Measurements from ENCODE around the gene TMEM121B. TPM values are rescaled to one million over a fixed set of nuclear protein-coding genes. Genes with fewer than 3 reads are reported as not detected.

The TMEM121B gene
- total and polyA plus RNA-seq, 2 experiments from 2014 or later = 2.0 to 7.2 TPM

GRCh38 chr22:17152971-17153370, 31.8 kb upstream of the TMEM121B start:
- no peak overlapping the region for H3K4me3 Mint-ChIP-seq
- no peak for TF ChIP-seq NANOG (IDR thresholded peaks at IDR 0.05; ENCODE audit: borderline replicate concordance)
- TF ChIP-seq ZNF114 (CRISPR knock-in tag; IDR thresholded peaks at IDR 0.05) = no peak
- no peak for TF ChIP-seq EZH2 (IDR thresholded peaks at IDR 0.05; ENCODE audit: low read depth, unreplicated experiment)
- no peak for TF ChIP-seq CTCF (conservative IDR thresholded peaks at IDR 0.05; ENCODE audit: low read depth in 2 of 2)
- TF ChIP-seq POLR2AphosphoS5 (IDR thresholded peaks at IDR 0.05; ENCODE audit: low read depth) = no peak
- no peak for TF ChIP-seq ZNF331 (CRISPR knock-in tag; IDR thresholded peaks at IDR 0.05; ENCODE audit: low read depth)
- TF ChIP-seq, protein P1, sequence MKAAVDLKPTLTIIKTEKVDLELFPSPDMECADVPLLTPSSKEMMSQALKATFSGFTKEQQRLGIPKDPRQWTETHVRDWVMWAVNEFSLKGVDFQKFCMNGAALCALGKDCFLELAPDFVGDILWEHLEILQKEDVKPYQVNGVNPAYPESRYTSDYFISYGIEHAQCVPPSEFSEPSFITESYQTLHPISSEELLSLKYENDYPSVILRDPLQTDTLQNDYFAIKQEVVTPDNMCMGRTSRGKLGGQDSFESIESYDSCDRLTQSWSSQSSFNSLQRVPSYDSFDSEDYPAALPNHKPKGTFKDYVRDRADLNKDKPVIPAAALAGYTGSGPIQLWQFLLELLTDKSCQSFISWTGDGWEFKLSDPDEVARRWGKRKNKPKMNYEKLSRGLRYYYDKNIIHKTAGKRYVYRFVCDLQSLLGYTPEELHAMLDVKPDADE (IDR thresholded peaks at IDR 0.05) = no peak
- TF ChIP-seq STAT1 (IDR thresholded peaks at IDR 0.05; ENCODE audit: unreplicated experiment) = no peak
- TF ChIP-seq EZH2phosphoT487 (IDR thresholded peaks at IDR 0.05; ENCODE audit: unreplicated experiment) = no peak
- TF ChIP-seq CREB1 (CRISPR knock-in tag; IDR thresholded peaks at IDR 0.05; ENCODE audit: low read depth) = no peak
- ATAC-seq = no peak
- peaks cover 100% of the 10 kb centered on the region for H3K79me2 ChIP-seq (replicated peaks; ENCODE audit: insufficient read depth)
- no peaks in the 10 kb centered on the region for H3K27me3 ChIP-seq (ENCODE audit: insufficient read depth)
- no peak overlapping the region for H3K4me3 ChIP-seq
- no peaks in the 10 kb centered on the region for H3K9me3 Mint-ChIP-seq
- peaks cover 14% of the 10 kb centered on the region for H3K4me1 ChIP-seq (ENCODE audit: insufficient read depth)
- no peaks in the 10 kb centered on the region for H3K9me2 ChIP-seq (ENCODE audit: insufficient read depth)
- H3K4me1 Mint-ChIP-seq = peaks cover 17% of the 10 kb centered on the region
- H3F3A ChIP-seq (replicated peaks; ENCODE audit: low read depth) = peaks cover 7% of the 10 kb centered on the region; the same call in 1 of the 2 replicates
- no peaks in the 10 kb centered on the region for H3K36me3 ChIP-seq (ENCODE audit: insufficient read depth)
- no peak overlapping the region for H3K27ac ChIP-seq (ENCODE audit: low read depth)
- H3K27ac Mint-ChIP-seq = no peak overlapping the region
- H3K27me3 Mint-ChIP-seq (ENCODE audit: insufficient read depth, low read depth, poor library complexity) = peaks cover 7% of the 10 kb centered on the region
- H4K20me1 ChIP-seq (replicated peaks; ENCODE audit: insufficient read depth) = peaks cover 66% of the 10 kb centered on the region
- no peak overlapping the region for H2AFZ ChIP-seq
- DNase-seq (ENCODE audit: low spot score) = no peak
- H3K4me2 ChIP-seq = no peak overlapping the region
- H3K36me3 Mint-ChIP-seq (ENCODE audit: low read depth) = peaks cover 20% of the 10 kb centered on the region

- H3K4me1 Mint-ChIP-seq = peaks cover 17% of the 10 kb centered on the region
- no peak overlapping the region for H3K27ac ChIP-seq (ENCODE audit: low read depth)
- H3K4me1 ChIP-seq (ENCODE audit: insufficient read depth) = peaks cover 8% of the 10 kb centered on the region; the same call in 1 of the 2 replicates
- no peak overlapping the region for H3K4me3 ChIP-seq
- no peak for DNase-seq (ENCODE audit: low spot score)
- no peak overlapping the region for H3K4me2 ChIP-seq
- no peak overlapping the region for H2AFZ ChIP-seq
- H4K20me1 ChIP-seq (replicated peaks; ENCODE audit: insufficient read depth) = peaks cover 62% of the 10 kb centered on the region
- H3K9me3 Mint-ChIP-seq = peaks cover 4% of the 10 kb centered on the region; the same call in 1 of the 3 replicates
- TF ChIP-seq REST (IDR thresholded peaks at IDR 0.05; ENCODE audit: unreplicated experiment) (no peak), NANOG (IDR thresholded peaks at IDR 0.05; ENCODE audit: borderline replicate concordance) (no peak), POLR2AphosphoS5 (IDR thresholded peaks at IDR 0.05; ENCODE audit: low read depth) (no peak), EZH2 (IDR thresholded peaks at IDR 0.05; ENCODE audit: low read depth, unreplicated experiment) (no peak)
- TF ChIP-seq, protein P1 (IDR thresholded peaks at IDR 0.05) = no peak
- H3K4me3 Mint-ChIP-seq = no peak overlapping the region
- H3K36me3 ChIP-seq (ENCODE audit: insufficient read depth) = no peaks in the 10 kb centered on the region
- no peaks in the 10 kb centered on the region for H3K27me3 ChIP-seq (ENCODE audit: insufficient read depth)
- no peak overlapping the region for H3K27ac Mint-ChIP-seq
- peaks cover 4% of the 10 kb centered on the region for H3K27me3 Mint-ChIP-seq (ENCODE audit: insufficient read depth, low read depth, poor library complexity)
- H3K79me2 ChIP-seq (replicated peaks; ENCODE audit: insufficient read depth) = peaks cover 100% of the 10 kb centered on the region
- H3F3A ChIP-seq (replicated peaks; ENCODE audit: low read depth) = peaks cover 2% of the 10 kb centered on the region; the same call in 1 of the 2 replicates
- ATAC-seq = no peak
- peaks cover 23% of the 10 kb centered on the region for H3K36me3 Mint-ChIP-seq (ENCODE audit: low read depth)
- H3K9me2 ChIP-seq (ENCODE audit: insufficient read depth) = no peaks in the 10 kb centered on the region
These were observed 31.2 kb upstream of the TMEM121B start for GRCh38 chr22:17152340-17152739.

Data from GM23338 (cell line).